Measurements from ENCODE around the gene COL9A1.

The COL9A1 gene

DNA sequence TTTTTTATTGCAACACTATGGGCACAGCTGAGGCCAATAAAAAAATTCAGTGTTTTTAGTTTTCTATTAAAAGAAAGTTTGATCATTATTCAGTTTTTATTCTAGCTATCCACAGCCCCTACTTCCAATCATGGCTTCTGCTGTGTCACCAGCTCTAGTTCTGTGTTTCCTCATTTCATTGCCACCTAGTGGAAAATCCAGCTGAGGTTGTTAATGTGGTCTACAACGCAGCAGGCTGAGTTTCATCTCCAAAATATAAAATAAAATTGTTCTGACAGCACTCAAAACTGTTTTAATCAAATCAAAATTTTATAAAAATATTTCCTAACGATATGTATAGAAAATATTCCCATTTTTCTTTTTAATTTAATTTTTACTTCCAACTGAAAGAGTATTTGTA lies 13.6 kb downstream of the COL9A1 start:
- no peak for DNase-seq (ENCODE audit: low read depth in 2 of 2)

DNA sequence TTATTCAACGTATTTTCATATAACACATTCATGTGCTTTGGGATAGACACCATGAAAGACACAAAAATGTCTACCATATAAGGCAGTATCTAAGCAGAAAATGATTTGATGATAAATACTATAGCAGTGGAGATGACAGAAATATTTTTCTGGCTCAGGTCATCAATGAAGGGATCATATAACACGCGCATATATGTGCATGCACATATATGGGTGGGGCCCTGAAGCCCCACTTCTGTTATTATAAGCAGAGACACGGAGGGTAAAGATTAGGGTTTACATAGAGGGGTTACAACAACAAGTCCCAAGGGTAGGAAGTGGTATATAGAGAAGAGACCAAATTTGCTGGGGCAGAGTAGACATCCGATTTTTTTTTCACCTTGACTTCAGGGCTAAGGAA lies 16.0 kb downstream of the COL9A1 start:
- no peak for DNase-seq (ENCODE audit: low read depth in 2 of 2)

DNA sequence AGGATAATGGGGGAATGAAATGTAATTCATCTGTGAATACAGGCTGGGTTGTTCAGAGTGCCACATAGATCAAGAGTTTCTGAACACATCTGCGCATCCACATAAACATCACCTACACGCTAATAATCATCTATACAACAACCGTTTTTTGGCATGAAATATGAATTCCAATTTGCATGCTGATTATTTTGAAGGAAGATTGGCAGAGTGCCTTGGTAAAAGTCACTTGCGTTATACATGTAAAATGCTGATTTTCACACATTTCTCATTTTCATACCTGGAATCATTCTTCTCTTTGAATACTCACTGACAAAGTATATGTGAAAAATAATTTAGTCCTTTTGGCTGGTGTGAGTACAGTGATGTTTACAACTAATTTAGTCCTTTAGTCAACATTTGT lies 17.7 kb downstream of the COL9A1 start:
- no peak for DNase-seq (ENCODE audit: low read depth in 2 of 2)

DNA sequence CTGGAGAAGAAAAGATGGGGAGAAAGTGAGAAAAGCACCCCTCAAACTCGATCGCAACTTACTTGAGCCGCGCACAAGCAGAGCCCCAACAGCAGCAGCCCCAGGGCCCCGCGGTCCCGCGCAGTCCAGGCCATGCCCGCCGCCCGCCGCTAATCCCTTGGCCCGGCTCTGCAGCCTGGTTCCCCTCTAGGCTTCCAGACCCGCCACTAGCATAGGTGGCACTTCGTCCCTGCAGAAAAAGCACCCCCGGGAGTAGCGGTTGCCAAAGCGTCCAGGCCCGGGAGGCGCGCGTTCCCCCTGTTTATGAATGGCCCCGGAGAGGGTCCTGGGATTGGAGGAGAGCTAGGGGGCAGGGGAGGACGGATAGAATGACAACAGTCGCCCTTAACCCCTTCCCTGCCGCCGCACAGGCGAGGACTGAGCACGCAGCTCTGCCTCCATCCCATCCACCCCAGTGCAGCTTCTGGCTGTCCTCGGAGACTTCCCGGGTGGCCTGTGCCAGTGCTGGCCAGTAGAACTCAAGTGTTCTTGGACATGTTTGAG lies 19.9 kb downstream of the COL9A1 start:
- DNase-seq (ENCODE audit: low read depth in 2 of 2): no peak

DNA sequence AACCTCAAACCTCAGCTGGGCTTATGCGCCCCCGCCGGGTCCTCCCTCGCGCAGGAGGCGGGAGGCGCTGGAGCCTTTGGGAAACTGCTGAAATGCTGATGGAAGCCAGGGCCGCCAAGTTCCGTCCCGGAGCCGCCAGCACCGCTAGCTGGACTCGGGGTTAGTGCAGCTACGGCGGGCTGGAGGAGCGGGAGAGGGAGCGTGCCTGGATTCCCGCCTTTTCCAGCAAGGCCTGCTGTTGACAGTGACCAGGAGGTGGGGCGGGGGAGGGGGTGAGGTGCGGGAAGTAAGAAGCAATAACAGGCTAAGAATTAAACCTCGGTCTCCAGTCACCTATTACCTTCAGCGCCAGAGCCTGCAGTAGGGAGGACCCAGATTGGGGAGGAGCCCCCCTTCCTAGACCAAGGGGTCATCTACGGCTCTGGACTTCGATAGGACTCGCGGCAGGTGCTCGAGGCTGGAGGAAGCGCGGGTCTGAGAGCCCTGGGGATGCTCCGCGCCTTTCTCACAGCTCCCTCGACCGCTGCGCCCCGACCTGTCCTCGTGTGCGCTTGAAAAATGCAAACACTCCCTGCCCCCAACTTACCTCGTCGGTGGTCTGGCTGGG lies 20.5 kb downstream of the COL9A1 start:
- no peak for DNase-seq (ENCODE audit: low read depth in 2 of 2)

DNA sequence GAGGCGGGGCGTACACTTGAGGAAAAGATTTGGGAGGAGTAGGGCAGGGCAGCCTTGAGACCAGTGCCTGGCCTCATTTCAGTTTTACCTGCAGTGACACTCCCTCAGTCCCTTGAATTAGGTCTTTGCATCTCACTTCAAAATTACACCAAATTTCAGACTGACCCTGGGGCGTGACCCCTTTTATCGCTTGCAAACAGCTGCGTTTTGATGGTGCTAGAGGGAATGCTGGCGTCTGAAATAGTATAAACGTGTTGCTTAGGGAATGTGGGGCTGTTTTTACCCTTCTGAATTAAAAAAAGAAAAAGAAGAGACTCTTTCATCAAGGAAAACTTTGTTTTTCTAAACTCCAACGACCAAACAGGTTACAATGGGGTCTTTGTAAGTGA lies 21.0 kb downstream of the COL9A1 start:
- DNase-seq (ENCODE audit: low read depth in 2 of 2): no peak

DNA sequence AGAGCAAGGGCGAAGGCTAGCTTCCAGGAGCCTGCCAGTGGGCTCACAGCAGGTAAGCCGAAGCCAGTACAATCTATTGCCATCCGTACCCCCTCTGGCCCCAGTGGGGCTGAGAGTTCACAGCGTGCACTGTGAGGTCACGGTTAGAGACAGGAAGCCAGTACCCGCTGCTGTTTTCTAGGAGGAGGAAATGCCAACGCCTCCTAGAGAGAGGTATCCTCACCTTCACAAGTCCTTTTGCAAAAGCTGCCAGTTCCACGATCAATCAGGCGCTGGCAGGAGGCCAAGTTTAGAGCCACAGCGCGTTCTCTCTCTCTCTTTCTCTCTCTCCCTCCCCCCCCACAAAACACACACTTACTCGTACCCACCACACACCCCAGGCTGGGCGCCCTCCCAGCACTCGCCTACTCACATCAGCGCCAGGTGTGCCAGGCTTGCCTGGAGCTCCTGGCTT lies 22.5 kb downstream of the COL9A1 start:
- DNase-seq (ENCODE audit: low read depth in 2 of 2): no peak

DNA sequence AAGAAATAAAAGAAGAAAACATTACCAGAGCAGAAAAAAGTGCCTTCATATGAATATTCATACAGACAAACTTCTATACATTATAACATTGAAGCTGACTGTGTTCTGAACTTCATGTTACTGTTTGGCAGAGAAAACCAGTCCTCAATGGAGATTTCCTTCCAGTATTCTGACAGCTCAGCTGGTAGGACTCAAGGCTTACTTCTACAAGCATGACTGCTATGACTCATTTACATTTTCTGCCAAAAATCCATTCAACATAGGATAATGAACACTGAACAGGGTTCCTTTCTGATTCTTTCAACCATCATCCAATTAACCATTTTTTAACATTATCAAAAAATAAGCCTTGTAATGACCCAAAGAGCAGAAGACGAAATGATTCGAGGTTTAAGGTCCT lies 25.4 kb downstream of the COL9A1 start:
- DNase-seq (ENCODE audit: low read depth in 2 of 2): no peak

DNA sequence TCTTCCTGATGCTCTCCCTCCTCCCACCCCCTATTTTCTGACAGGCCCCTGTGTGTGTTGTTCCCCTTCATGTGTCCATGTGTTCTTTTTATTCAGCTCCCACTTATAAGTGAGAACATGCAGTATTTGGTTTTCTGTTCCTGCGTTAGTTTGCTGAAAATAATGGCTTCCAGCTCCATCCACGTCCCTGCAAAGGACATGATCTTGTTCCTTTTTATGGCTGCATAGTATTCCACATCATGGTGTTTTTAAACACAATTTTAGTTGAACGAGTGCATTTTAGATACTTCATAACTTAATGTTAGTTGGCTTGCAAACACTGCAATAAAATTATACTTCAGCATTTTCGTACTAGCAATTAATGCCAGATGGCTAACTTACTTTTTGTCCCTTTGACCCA lies 28.5 kb downstream of the COL9A1 start:
- no peak for DNase-seq (ENCODE audit: low read depth in 2 of 2)

DNA sequence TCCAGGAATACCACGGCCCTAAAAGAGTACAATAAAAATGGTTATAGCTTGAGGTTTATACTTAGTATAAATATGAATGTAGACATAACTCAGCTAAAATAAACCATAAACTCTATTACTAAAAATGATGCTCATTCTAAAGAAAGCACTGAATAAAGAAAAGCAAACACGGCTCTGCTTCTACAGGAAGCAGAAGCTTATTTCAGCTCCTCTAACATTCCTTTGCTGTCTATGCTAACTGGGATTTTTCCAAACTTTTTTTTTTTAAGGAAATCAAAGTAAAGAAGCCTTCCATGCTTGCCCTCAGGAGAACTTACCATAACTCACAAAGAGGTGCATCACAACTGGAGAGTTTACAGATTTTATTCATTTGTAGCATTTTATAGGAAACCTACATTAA lies 30.8 kb downstream of the COL9A1 start:
- no peak for DNase-seq (ENCODE audit: low read depth in 2 of 2)

DNA sequence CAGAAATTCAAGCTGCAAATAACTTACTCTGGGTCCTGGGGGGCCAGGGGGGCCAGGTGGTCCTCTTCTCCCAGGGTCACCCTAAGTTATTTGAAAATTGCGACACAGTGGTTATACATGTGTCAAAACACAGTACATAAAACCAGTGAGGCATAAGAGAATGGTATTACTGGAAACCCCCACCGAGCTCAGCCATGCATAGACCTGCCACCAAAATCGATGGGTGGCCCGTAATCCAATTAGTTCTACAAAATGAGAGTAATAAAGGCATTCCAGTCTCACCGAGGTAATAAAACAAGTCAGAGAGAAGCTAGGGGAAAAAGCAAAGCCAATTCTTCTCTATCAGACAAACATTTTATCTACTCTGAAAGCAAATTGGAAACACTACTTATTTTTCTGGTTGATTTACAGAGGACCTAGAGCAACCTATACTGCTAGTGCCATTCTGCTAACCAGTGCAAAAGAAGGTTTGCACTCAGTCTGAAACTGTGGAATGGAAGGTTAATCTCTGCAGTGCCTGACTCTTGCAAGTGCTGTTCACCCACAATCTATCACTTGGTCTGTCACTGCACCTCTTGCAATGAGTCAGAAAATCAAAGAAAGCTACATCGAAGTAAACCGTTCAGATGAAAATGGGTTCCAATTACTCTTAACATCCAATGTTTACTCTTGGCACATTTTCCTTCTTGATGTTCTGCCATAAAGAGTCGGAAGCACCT lies 32.4 kb downstream of the COL9A1 start:
- no peak for DNase-seq (ENCODE audit: low read depth in 2 of 2)

DNA sequence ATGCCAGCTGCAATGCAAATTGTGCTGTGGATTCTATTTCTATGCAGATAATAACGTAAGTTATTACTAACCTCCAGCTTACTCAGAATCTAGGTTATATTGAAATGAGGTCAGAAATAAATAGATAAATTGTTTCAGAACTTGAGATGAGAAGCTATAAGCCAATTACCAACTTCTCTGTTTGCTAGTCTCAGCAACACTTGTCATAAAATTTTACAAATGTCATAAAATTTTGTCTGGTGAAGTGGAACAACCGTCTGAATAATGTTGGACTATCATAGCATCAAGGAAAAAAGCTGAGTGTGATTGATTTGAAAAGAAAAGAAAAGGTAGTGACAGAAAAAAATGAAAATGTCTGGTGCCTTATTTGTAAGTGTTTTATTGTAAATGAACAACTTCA lies 36.7 kb downstream of the COL9A1 start:
- DNase-seq (ENCODE audit: low read depth in 2 of 2): no peak

DNA sequence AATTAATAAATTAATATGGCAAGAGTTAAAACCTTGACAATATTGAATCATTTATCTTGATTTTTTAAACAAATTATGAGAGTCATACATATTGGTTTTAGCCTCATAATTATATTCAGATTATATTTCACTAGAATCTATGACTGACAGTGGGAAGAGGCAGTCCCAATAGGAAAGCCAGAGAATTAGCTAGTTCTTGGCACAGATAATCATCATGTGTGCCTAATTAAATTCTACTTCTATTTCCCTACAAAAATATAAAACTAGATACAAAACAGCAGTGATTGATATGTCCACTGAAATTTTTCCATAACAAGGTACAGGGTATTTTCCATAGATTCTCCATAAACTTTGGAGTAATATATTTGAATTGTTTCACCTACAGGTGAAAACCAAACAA lies 38.6 kb downstream of the COL9A1 start:
- DNase-seq (ENCODE audit: low read depth in 2 of 2): no peak

DNA sequence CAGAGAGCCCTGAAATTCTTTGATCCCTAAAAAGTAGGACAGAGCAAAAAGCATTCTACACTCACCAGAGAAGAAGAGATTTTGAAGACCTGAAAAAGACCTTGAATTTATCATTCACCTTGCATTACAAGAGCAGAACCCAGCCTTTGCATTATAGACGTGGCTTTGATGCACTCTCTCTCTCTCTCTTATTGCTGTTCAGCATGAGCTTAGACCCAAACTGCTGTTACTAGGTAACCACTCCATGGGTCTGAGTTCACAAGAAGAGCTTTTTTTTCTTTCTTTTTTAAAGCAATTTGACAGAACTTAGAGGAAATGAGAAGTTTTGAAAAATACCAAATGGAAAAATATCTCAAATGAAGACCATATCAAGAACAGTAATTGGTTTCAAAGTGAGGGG lies 44.4 kb downstream of the COL9A1 start:
- no peak for DNase-seq (ENCODE audit: low read depth in 2 of 2)

DNA sequence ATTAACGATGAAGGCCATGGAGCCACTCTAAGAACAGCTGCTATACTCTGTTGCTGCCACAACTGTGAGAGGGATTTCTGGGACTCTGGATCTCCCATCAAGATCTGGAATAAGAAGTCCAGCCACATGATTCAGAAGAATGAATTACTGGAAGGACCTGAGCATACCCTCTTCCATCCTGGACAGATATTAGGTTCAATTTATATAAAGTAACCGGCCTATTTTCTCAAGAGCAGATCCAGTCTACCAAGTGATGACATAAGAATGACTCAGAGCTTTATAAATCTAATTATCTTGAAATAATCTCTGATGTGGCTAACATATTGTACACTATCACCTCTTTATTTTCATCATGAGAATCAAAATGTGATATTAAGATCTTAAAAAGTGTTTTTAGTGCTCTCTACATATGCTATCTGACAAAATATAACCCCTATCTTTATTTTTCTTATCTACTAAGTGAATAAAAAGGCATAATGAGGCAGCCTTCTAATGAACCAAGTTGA lies 45.1 kb downstream of the COL9A1 start:
- no peak for DNase-seq (ENCODE audit: low read depth in 2 of 2)

DNA sequence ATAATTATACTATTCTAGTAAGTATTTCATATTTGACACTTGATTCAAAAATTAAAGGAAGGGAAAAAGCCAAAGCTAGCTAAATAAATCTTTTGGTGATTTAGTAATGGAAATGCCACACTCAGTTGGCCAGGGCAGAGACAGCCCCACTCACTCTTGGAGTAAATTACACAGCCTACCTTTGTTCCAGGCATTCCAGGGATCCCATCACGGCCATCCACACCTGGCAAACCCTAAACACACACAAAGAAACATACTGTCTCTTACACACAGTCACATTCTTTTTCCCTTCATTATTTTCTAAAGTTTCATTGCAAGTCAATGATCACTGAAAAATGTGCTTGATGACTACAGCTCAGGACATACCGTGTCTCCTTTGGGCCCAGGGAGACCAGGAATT lies 48.1 kb downstream of the COL9A1 start:
- DNase-seq (ENCODE audit: low read depth in 2 of 2): no peak

DNA sequence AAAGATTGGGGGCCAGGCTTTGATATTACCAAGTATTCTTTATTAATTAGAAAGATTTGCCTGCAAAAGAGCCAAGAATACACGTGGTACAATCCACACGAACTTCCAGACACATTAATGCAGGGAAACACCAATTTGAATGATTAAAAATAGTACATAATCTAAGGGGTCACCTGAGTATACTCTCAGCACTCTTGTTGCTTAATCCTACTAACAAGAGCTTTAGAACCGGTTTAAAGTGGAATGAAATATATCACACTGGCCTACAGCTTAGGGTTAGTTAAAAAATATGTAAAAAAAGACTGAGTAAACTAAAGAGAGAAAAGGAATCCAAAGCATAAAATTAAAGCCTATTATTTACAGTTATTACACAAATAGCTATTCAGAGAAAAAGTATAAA lies 49.0 kb downstream of the COL9A1 start:
- no peak for DNase-seq (ENCODE audit: low read depth in 2 of 2)

DNA sequence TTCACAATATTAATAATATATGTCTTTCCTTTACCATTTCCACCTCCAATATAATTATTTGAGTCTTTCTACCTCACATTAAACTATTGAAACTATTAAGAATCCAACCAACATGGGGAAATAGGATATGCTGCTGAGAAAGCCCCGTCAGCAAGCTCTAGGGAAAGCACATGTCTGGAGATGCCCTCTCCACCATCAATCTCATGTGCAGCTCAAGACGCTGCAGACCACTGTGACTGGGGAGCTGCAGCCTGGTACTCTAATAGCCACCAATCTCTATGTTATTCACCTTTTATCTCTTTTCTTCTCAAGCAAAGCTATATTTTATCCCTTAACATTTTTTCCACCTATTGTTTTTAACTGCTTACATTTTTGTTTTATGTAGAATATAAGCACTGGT lies 50.3 kb downstream of the COL9A1 start:
- no peak for DNase-seq (ENCODE audit: low read depth in 2 of 2)

DNA sequence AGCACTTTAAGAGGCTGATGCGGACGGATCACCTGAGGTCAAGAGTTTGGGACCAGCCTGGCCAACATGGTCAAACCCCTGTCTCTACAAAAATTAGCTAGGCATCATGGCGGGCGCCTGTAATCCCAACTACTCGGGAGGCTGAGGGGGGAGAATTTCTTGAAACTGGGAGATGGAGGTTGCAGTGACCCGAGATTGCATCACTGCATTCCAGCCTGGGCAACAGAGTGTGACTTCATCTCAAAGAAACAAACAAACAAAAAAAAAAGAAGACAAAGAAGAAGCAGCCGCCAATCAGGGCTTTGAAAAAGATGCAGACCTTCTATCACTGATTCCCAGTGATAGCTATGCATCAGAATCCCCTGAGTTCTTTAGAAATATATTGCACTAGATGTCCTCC lies 56.8 kb downstream of the COL9A1 start:
- DNase-seq (ENCODE audit: low read depth in 2 of 2): no peak

DNA sequence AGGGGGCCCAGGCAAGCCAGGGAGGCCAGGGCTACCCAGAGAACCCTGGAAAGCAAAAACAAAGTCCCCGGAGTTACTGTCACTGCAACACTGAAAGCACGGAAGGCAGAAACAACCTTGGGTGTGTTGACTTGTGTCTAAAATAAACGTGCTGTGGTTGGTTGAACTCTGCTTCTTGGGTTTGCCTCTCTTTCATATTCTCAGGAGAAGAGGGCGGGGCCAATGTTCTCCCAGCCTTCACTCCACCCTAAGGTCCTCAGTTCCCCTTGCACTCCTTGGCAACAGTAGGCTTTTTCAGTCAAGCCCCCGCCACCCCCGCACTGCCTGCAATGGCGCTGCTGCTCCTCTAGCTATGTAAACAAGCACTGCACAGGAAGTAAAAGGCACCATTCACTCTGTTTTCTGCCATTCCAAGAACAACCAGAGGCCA lies 60.9 kb downstream of the COL9A1 start:
- no peak for DNase-seq (ENCODE audit: low read depth in 2 of 2)

DNA sequence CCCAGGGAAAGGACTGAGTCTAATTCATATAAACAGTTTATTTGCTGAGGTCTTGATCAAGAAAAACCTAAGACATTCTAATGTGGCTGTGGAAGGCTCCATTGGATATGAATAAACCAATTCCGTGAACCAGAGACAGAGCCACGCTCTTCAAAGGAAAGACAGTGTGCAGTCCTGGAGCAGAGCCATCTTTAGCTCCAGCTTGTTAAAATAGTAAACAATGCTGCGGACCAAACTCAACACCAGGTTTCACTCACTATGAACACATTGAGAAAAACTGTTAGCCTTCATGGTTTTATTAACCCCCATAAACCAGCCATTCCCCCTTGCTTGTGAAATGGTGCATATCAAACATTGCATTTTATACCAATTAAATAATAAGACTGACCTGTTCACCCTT lies 61.9 kb downstream of the COL9A1 start:
- no peak for DNase-seq (ENCODE audit: low read depth in 2 of 2)

DNA sequence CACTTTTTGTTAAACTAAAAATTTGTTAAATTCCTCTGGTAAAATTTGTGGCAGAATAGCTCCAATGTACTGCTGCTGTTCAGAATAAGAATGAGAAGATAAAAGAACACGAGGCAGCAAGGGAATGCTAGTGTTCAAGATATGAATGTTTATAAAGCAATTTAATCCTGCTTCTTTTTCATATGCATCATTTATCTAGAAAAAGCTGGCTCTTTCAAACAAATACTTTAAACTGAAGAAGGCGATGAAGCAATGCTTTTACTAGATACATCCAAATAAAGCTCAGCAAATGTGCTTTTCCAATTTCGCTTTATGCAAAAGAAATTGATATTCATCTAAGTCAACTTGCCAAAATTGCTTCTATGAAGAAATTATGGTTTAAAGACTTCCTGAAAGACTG lies 66.5 kb downstream of the COL9A1 start:
- no peak for DNase-seq (ENCODE audit: low read depth in 2 of 2)

DNA sequence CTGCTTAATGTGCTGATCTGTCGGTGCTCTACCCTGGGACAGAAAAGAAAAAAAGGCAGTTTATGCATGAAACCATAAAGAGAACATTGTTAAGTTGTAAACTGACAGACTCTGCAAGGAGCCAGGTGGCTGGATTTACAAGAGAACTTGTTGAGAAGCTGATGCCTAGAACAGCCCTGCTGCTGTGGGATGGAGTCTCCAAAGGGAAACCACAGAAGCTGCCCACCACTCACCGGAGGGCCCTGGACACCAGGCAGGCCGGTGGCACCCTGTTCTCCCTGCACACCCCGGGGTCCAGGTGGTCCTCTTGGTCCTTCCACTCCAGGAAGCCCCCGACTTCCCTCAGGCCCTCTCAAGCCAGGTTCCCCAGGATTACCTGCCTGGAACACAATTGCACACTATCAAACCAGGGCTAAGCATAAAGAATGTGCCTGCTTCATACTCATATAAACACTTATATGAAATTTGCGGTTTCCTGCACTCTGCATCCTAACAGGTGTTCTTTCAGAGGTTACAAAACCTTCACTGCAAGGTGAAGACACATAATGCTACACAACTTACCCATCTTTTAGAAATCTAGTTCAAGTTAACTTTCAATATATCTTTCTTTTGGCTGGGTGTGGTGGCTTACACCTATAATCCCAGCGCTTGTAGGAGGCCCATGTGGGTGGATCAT lies 68.2 kb downstream of the COL9A1 start:
- DNase-seq (ENCODE audit: low read depth in 2 of 2): no peak
